SH-SY5Y (cell line): Measurements from ENCODE around the gene STAB2.

Experiments used
- GATA2 ChIP-seq: IDR thresholded peaks from 2 replicates; pipeline ENCODE4 v1.6.1; 2011; ENCODE audit warnings: mild to moderate bottlenecking, low read depth, low read length
- GATA3 ChIP-seq: IDR thresholded peaks from 2 replicates; pipeline ENCODE4 v1.6.1; 2011; ENCODE audit warnings: low read depth, mild to moderate bottlenecking, low read length, moderate library complexity

GRCh38 chr12:103640831-103641230 lies 53.8 kb downstream of the STAB2 start:
- TF ChIP-seq GATA2 (no peak), GATA3 (no peak)
